GM23338 (cell line): ENCODE measurements around the gene BCAP29. TPM values are rescaled to one million over a fixed set of nuclear protein-coding genes. Genes with fewer than 3 reads are reported as not detected.

ENCODE experiments used
- ATAC-seq: fragments of 200-7000 bp; cut with Tn5 transposase; 3 replicates; pipeline ENCODE4 v1.9.1; 2020
- DNase-seq: peaks from one replicate; pipeline ENCODE4 v3.0.0-alpha.2; 2015; ENCODE audit warnings: low spot score
- H2AFZ ChIP-seq: fragments of 200-600 bp; sonication (generic); 2 replicates; pipeline ENCODE4 v1.8.0; 2016; ENCODE audit warnings: antibody characterized with exemption, mild to moderate bottlenecking, moderate library complexity
- H3F3A ChIP-seq: fragments of 200-600 bp; sonication (generic); replicated peaks from 2 replicates; pipeline ENCODE4 v1.8.0; 2017; ENCODE audit warnings: antibody characterized with exemption, mixed run types, low read depth
- H3K27ac ChIP-seq: fragments of 200-600 bp; sonication (generic); 2 replicates; pipeline ENCODE4 v1.6.1; 2016; ENCODE audit warnings: low read depth
- H3K27me3 ChIP-seq: fragments of 200-600 bp; sonication (generic); 2 replicates; pipeline ENCODE4 v1.8.0; 2016; ENCODE audit warnings: mild to moderate bottlenecking, mixed run types, moderate library complexity; ENCODE audit not compliant: insufficient read depth
- H3K36me3 ChIP-seq: fragments of 200-600 bp; sonication (generic); 2 replicates; pipeline ENCODE4 v1.8.0; 2016; ENCODE audit warnings: mild to moderate bottlenecking; ENCODE audit not compliant: insufficient read depth
- H3K4me1 ChIP-seq: fragments of 200-600 bp; sonication (generic); 2 replicates; pipeline ENCODE4 v1.8.0; 2016; ENCODE audit warnings: mild to moderate bottlenecking, moderate library complexity; ENCODE audit not compliant: insufficient read depth
- H3K4me2 ChIP-seq: fragments of 200-600 bp; sonication (generic); 2 replicates; pipeline ENCODE4 v1.7.1; 2017; ENCODE audit warnings: mixed run types
- H3K4me3 ChIP-seq: fragments of 200-600 bp; sonication (generic); 2 replicates; pipeline ENCODE4 v1.6.1; 2016; ENCODE audit warnings: mixed run types
- H3K79me2 ChIP-seq: fragments of 200-600 bp; sonication (generic); replicated peaks from 2 replicates; pipeline ENCODE4 v1.8.0; 2017; ENCODE audit warnings: mild to moderate bottlenecking; ENCODE audit not compliant: insufficient read depth
- H3K9me2 ChIP-seq: fragments of 200-600 bp; sonication (generic); 2 replicates; pipeline ENCODE4 v1.8.0; 2017; ENCODE audit not compliant: insufficient read depth
- H4K20me1 ChIP-seq: fragments of 200-600 bp; sonication (generic); replicated peaks from 2 replicates; pipeline ENCODE4 v1.8.0; 2017; ENCODE audit warnings: mild to moderate bottlenecking; ENCODE audit not compliant: insufficient read depth
- H3K27ac Mint-ChIP-seq: 2 replicates; pipeline ENCODE4 v1.8.0; 2020; ENCODE audit warnings: inconsistent platforms, mild to moderate bottlenecking, moderate library complexity, mixed read lengths
- H3K27me3 Mint-ChIP-seq: 3 replicates; pipeline ENCODE4 v1.8.0; 2022; ENCODE audit warnings: low read depth, mild to moderate bottlenecking, moderate library complexity, mixed read lengths, inconsistent platforms; ENCODE audit not compliant: insufficient read depth, poor library complexity
- H3K36me3 Mint-ChIP-seq: 3 replicates; pipeline ENCODE4 v1.8.0; 2021; ENCODE audit warnings: low read depth, mild to moderate bottlenecking, inconsistent platforms, moderate library complexity, mixed read lengths
- H3K4me1 Mint-ChIP-seq: 3 replicates; pipeline ENCODE4 v1.8.0; 2020; ENCODE audit warnings: mild to moderate bottlenecking, inconsistent platforms, mixed read lengths
- H3K4me3 Mint-ChIP-seq: 3 replicates; pipeline ENCODE4 v1.8.0; 2021; ENCODE audit warnings: moderate library complexity, mild to moderate bottlenecking, inconsistent platforms, mixed read lengths
- H3K9me3 Mint-ChIP-seq: 3 replicates; pipeline ENCODE4 v1.8.0; 2020; ENCODE audit warnings: moderate library complexity, mild to moderate bottlenecking, inconsistent platforms, mixed read lengths
- CREB1 ChIP-seq: fragments of 250-450 bp; sonication (Bioruptor Pico); IDR thresholded peaks from 2 replicates; pipeline ENCODE4 v1.5.0; 2020; ENCODE audit warnings: low read depth, mild to moderate bottlenecking, moderate library complexity
- ETS1 ChIP-seq: IDR thresholded peaks from 2 replicates; pipeline ENCODE4 v1.6.1; 2016; ENCODE audit warnings: antibody characterized with exemption
- JUNB ChIP-seq: IDR thresholded peaks from one replicate; pipeline ENCODE4 v1.6.1; 2016; ENCODE audit warnings: antibody characterized with exemption; ENCODE audit not compliant: unreplicated experiment
- POLR2AphosphoS5 ChIP-seq: IDR thresholded peaks from 2 replicates; pipeline ENCODE4 v1.6.1; 2016; ENCODE audit warnings: antibody characterized with exemption, low read depth
- ZNF114 ChIP-seq: fragments of 250-450 bp; sonication (Bioruptor Pico); IDR thresholded peaks from 2 replicates; pipeline ENCODE4 v1.5.0; 2020; ENCODE audit warnings: mild to moderate bottlenecking, moderate library complexity
- polyA plus RNA-seq: library from polyadenylated mRNA; unstranded; fragments of >200 nt; fragmentation: Nextera tagmentation; extraction: Ambion mirVana; gene quantifications from 2 replicates; pipeline ENCODE4 v1.2.1, GENCODE V29; 2016
- total RNA-seq: library from RNA; depleted of rRNA; stranded (reverse); fragments of >200 nt; shearing (Covaris generic); gene quantifications from 2 replicates; pipeline ENCODE4 v1.2.3, GENCODE V29; 2014
- TF ChIP-seq, protein P1 (sequence below): IDR thresholded peaks from one replicate; pipeline ENCODE4 v1.6.1; 2018; ENCODE audit warnings: antibody characterized with exemption; ENCODE audit not compliant: unreplicated experiment

Gene BCAP29
- total and polyA plus RNA-seq, 2 experiments from 2014 or later = 18.4 to 24.0 TPM

GRCh38 chr7:107563775-107564552 lies 16.1 kb upstream of the BCAP29 start, which contains the start of the genes COG5 and DUS4L:
Gene COG5 (minus strand): TSS chr7:107563920. CDS start chr7:107563896, 24 bp downstream.
Gene DUS4L (plus strand): TSS chr7:107563971. CDS start chr7:107567071, 3,100 bp downstream.
- Mint-ChIP-seq H3K27me3 (no peaks in the 10 kb centered on the region), H3K4me3 (peak within 1 kb of the TSS; percentile 83), H3K36me3 (peaks cover 7% of the 10 kb centered on the region; the same call in 2 of the 3 replicates), H3K4me1 (peaks cover 13% of the 10 kb centered on the region), H3K9me3 (no peaks in the 10 kb centered on the region), H3K27ac (peak within 1 kb of the TSS; percentile 97)
- peaks cover 10% of the 10 kb centered on the region for H3K4me1 ChIP-seq
- ATAC-seq = peak; percentile 97
- TF ChIP-seq CREB1 (CRISPR knock-in tag) (peak; percentile 96), POLR2AphosphoS5 (peak; percentile 97), ETS1 (peak; percentile 76), JUNB (no peak), ZNF114 (no peak)
- TF ChIP-seq, protein P1, sequence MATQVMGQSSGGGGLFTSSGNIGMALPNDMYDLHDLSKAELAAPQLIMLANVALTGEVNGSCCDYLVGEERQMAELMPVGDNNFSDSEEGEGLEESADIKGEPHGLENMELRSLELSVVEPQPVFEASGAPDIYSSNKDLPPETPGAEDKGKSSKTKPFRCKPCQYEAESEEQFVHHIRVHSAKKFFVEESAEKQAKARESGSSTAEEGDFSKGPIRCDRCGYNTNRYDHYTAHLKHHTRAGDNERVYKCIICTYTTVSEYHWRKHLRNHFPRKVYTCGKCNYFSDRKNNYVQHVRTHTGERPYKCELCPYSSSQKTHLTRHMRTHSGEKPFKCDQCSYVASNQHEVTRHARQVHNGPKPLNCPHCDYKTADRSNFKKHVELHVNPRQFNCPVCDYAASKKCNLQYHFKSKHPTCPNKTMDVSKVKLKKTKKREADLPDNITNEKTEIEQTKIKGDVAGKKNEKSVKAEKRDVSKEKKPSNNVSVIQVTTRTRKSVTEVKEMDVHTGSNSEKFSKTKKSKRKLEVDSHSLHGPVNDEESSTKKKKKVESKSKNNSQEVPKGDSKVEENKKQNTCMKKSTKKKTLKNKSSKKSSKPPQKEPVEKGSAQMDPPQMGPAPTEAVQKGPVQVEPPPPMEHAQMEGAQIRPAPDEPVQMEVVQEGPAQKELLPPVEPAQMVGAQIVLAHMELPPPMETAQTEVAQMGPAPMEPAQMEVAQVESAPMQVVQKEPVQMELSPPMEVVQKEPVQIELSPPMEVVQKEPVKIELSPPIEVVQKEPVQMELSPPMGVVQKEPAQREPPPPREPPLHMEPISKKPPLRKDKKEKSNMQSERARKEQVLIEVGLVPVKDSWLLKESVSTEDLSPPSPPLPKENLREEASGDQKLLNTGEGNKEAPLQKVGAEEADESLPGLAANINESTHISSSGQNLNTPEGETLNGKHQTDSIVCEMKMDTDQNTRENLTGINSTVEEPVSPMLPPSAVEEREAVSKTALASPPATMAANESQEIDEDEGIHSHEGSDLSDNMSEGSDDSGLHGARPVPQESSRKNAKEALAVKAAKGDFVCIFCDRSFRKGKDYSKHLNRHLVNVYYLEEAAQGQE = peak; percentile 3
- no peaks in the 10 kb centered on the region for H3K36me3 ChIP-seq
- peak within 1 kb of the TSS; percentile 96 for H3K27ac ChIP-seq
- H3K27me3 ChIP-seq = no peaks in the 10 kb centered on the region
- peaks cover 11% of the 10 kb centered on the region for H4K20me1 ChIP-seq
- peaks cover 47% of the 10 kb centered on the region for H3K79me2 ChIP-seq
- peak within 1 kb of the TSS; percentile 96 for H3K4me2 ChIP-seq
- H2AFZ ChIP-seq = peak within 1 kb of the TSS; percentile 97
- no peaks in the 10 kb centered on the region for H3F3A ChIP-seq
- DNase-seq = peak; percentile 90
- peak within 1 kb of the TSS; percentile 90 for H3K4me3 ChIP-seq
- no peaks in the 10 kb centered on the region for H3K9me2 ChIP-seq

DNA sequence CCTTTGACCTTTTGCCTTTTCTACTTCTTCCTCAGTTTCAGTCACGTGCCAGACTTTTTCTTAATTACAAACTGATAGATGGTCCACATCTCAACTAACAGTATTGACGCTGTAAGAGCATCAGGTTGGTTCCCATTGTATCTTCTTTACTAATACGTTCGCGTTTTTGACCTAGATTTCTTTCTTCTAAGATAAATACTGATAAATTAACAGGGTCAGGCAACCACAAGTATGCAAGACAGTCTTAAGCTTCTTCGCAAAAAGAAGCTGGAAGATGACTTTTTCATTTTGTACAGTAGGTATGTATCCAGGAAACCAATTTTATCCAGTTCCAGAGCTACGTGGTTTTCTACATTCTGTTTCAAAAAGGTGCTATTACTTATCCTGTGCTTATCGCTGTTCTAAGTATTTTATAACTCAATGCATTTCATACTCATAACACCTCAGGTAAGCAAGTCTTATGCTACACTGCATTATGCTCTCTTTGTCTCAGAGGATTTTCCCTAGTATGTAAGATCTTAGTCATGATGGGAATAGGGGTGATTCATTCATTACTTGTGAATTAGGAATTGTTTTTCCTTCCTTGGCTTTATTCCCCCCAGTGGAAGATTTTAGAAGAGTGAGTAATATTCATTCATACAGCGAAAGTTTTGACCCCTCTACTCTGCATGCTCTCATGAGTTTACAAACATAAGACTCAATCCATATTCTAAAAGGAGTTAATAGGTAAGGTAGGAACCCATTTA lies 15.3 kb upstream of the BCAP29 start:
- Histone ChIP-seq H3K79me2 (peaks cover 39% of the 10 kb centered on the region), H3K4me3 (peak overlapping the region; percentile 90), H3K27ac (no peak overlapping the region; the same call in 1 of the 2 replicates), H3K27me3 (no peaks in the 10 kb centered on the region), H4K20me1 (peaks cover 11% of the 10 kb centered on the region), H3K4me1 (peaks cover 10% of the 10 kb centered on the region), H3K4me2 (peak overlapping the region; percentile 84), H2AFZ (peak overlapping the region; percentile 97; the same call in 1 of the 2 replicates), H3K36me3 (no peaks in the 10 kb centered on the region), H3F3A (no peaks in the 10 kb centered on the region), H3K9me2 (no peaks in the 10 kb centered on the region)
- Mint-ChIP-seq H3K4me3 (peak overlapping the region; percentile 83), H3K27ac (peak overlapping the region; percentile 97), H3K27me3 (no peaks in the 10 kb centered on the region), H3K9me3 (no peaks in the 10 kb centered on the region), H3K4me1 (peaks cover 13% of the 10 kb centered on the region), H3K36me3 (peaks cover 7% of the 10 kb centered on the region; the same call in 2 of the 3 replicates)
- no peak for ATAC-seq
- peak; percentile 9 for DNase-seq
- no peak for TF ChIP-seq POLR2AphosphoS5
